Measurements from ENCODE around the gene TTPAL. TPM values are rescaled to one million over a fixed set of nuclear protein-coding genes. Genes with fewer than 3 reads are reported as not detected.

The TTPAL gene
- total and polyA plus RNA-seq, 2 donors (not counting 3 experiments of a cell fraction or from before 2014, with no cell fraction given) = 4.0 to 8.0 TPM

DNA sequence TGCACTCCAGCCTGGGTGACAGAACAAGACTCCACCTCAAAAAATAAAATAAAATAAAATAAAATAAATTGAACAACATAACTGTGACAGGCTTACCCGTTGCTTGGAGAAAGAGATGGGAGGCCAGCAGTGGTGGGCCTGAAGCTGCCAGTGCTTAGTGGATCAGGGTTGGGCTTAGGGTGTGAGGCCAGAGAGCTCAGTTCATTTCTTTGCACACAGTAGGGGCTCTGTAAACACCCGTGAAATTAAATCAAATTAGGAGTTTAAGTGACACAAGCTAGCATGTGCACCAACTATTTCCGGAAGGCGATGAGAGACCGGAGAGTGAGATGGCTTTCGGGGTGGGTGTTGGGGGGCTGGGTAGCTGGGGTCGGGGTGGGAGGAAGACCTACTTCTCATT is 25.8 kb upstream of the TTPAL start:
- no peak overlapping the region for H2AFZ ChIP-seq (ENCODE audit: low read depth, low read length)
- no peak overlapping the region for H3K4me2 ChIP-seq (ENCODE audit: insufficient read depth, low read length)
- no TSS peak for BruUV-seq (replicated peaks)
- TF ChIP-seq POLR2AphosphoS5 (IDR thresholded peaks at IDR 0.05; ENCODE audit: insufficient read depth, low read depth, low read length) = no peak
- no peak for TF ChIP-seq MYC (IDR thresholded peaks at IDR 0.05; ENCODE audit: low read depth, low read length)
- TF ChIP-seq, protein P1, sequence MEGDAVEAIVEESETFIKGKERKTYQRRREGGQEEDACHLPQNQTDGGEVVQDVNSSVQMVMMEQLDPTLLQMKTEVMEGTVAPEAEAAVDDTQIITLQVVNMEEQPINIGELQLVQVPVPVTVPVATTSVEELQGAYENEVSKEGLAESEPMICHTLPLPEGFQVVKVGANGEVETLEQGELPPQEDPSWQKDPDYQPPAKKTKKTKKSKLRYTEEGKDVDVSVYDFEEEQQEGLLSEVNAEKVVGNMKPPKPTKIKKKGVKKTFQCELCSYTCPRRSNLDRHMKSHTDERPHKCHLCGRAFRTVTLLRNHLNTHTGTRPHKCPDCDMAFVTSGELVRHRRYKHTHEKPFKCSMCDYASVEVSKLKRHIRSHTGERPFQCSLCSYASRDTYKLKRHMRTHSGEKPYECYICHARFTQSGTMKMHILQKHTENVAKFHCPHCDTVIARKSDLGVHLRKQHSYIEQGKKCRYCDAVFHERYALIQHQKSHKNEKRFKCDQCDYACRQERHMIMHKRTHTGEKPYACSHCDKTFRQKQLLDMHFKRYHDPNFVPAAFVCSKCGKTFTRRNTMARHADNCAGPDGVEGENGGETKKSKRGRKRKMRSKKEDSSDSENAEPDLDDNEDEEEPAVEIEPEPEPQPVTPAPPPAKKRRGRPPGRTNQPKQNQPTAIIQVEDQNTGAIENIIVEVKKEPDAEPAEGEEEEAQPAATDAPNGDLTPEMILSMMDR (IDR thresholded peaks at IDR 0.05; ENCODE audit: extremely low read depth in 1 of 2, insufficient read depth in 1 of 2, low read depth in 1 of 2, low read length in 2 of 2) = no peak
- TF ChIP-seq EZH2 (IDR thresholded peaks at IDR 0.05; ENCODE audit: borderline replicate concordance, low read depth, low read length, severe bottlenecking) = no peak
- TF ChIP-seq JUN (IDR thresholded peaks at IDR 0.05; ENCODE audit: borderline replicate concordance, insufficient read depth, insufficient read length, low read depth) = no peak
- TF ChIP-seq POLR2A (IDR thresholded peaks at IDR 0.05; ENCODE audit: low read depth, low read length) = no peak
- FAIRE-seq = no peak
- no peaks in the 10 kb centered on the region for H3K9me1 ChIP-seq (replicated peaks; ENCODE audit: control insufficient read depth, extremely low read depth, insufficient read depth, low read length)
- no peak overlapping the region for H3K9ac ChIP-seq (replicated peaks; ENCODE audit: extremely low read depth, insufficient read depth, low read length)
- CTCF ChIA-PET = interaction anchor here (0.6 kb wide), 1 partner anchor 335 kb away, joined by 3 read pairs; no protein-coding TSS in a partner anchor
- no peaks in the 10 kb centered on the region for H4K20me1 ChIP-seq (replicated peaks; ENCODE audit: control insufficient read depth, extremely low read depth, insufficient read depth, low read length)
- DNase-seq (ENCODE audit: low read depth, low spot score) = no peak
- POLR2A ChIA-PET = no interaction called here
- dilution Hi-C loops (cut with MboI; ENCODE audit: extremely low pct_ligation_motif_present, low sequenced_read_pairs) (no loop called here), intact Hi-C loops (cut with micrococcal nuclease) (no loop called here)
- no peaks in the 10 kb centered on the region for H3K4me1 ChIP-seq (ENCODE audit: control insufficient read depth, extremely low read depth, insufficient read depth, low read length)
- no peaks in the 10 kb centered on the region for H3K36me3 ChIP-seq (ENCODE audit: control insufficient read depth in 2 of 2, extremely low read depth in 1 of 2, insufficient read depth in 2 of 2, low read length in 2 of 2)
- H3K9me3 ChIP-seq (replicated peaks; ENCODE audit: control insufficient read depth, insufficient read depth, low read length) = no peaks in the 10 kb centered on the region
- no peaks in the 10 kb centered on the region for H3K79me2 ChIP-seq (ENCODE audit: control insufficient read depth, insufficient read depth, low read length)
- H3K4me3 ChIP-seq (replicated peaks in 1 of 3; ENCODE audit: insufficient read depth in 1 of 3, low read depth in 1 of 3, low read length in 3 of 3) = no peak overlapping the region
- H3K27ac ChIP-seq (ENCODE audit: insufficient read depth, low read depth, low read length) = no peak overlapping the region
- H3K27me3 ChIP-seq (ENCODE audit: control insufficient read depth in 2 of 2, insufficient read depth in 2 of 2, low read length in 2 of 2) = peaks cover 2 to 6% of the 10 kb centered on the region in 2 experiments

Data from endothelial cell of umbilical vein (primary cell).